HepG2 (cell line): ENCODE data around the gene FHIT. TPM values are rescaled to one million over a fixed set of nuclear protein-coding genes. Genes with fewer than 3 reads are reported as not detected.

Source experiments
- ATAC-seq: fragments of 200-7000 bp; cut with Tn5 transposase; 3 replicates; pipeline ENCODE4 v1.9.1; 2020; ENCODE audit warnings: mild to moderate bottlenecking, moderate library complexity
- BruUV-seq: library from RNA; stranded (reverse); fragments of 400-500 nt; replicated peaks from 2 replicates; lab custom pipeline; 2021; lab: Mats Ljungman, UMichigan
- CTCF ChIA-PET: fragments of 300-600 bp; formaldehyde crosslinking; extraction: SDS; loops from one replicate; lab custom pipeline; 2021; ENCODE audit warnings: low total read pairs, inconsistent platforms, low intra/inter-chr PET ratio; lab: Yijun Ruan, JAX
- POLR2A ChIA-PET: fragments of 350-600 bp; sonication (Branson Sonifier 250); formaldehyde crosslinking; loops from one replicate; lab custom pipeline; 2020; ENCODE audit warnings: antibody characterized with exemption, inconsistent platforms; lab: Yijun Ruan, JAX
- DNase-seq: peaks from one replicate; pipeline ENCODE4 v3.0.0-alpha.2; 2015; ENCODE audit warnings: low spot score
- FAIRE-seq: peaks from 3 replicates; lab custom pipeline; 2011; peaks lifted over from hg19 to GRCh38; lab: Jason Lieb, UNC
- H2AFZ ChIP-seq: one replicate; pipeline ENCODE4 v1.6.1; 2011; ENCODE audit warnings: low read length, inconsistent platforms
- H3K27ac ChIP-seq: fragments of 300-600 bp; 3 replicates; pipeline ENCODE4 v1.8.0; 2011; ENCODE audit warnings: mixed run types, mild to moderate bottlenecking, mixed read lengths, low read length, inconsistent platforms; ENCODE audit not compliant: insufficient read depth; ENCODE audit errors: extremely low read length
- H3K27me3 ChIP-seq, 2 experiments: fragments of 200-600 bp in 1 of 2; 2 replicates in 1 of 2; 3 replicates in 1 of 2; pipeline versions ENCODE4 v1.6.0 to v1.8.0; 2011; ENCODE audit warnings: low read length in 2 of 2, mild to moderate bottlenecking in 2 of 2, moderate library complexity in 2 of 2, inconsistent platforms in 1 of 2; ENCODE audit not compliant: insufficient read depth in 2 of 2, control insufficient read depth in 1 of 2
- H3K36me3 ChIP-seq, 2 experiments: fragments of 200-600 bp in 1 of 2; replicated peaks in 1 of 2; 2 replicates in 1 of 2; 3 replicates in 1 of 2; pipeline versions ENCODE4 v1.5.1 to v1.8.0; 2011; ENCODE audit warnings: low read length in 2 of 2, inconsistent platforms in 1 of 2; ENCODE audit not compliant: insufficient read depth in 2 of 2, control insufficient read depth in 1 of 2
- H3K4me1 ChIP-seq: 2 replicates; pipeline ENCODE4 v1.5.1; 2012; ENCODE audit warnings: low read length, inconsistent platforms; ENCODE audit not compliant: insufficient read depth
- H3K4me2 ChIP-seq: 2 replicates; pipeline ENCODE4 v1.6.0; 2011; ENCODE audit warnings: low read depth, low read length, inconsistent platforms
- H3K4me3 ChIP-seq, 3 experiments: fragments of 200-600 bp in 1 of 3; sonication (generic), shearing (Covaris generic) in 1 of 3; replicated peaks in 1 of 3; 2 replicates each; pipeline ENCODE4 v1.5.1; 2011 to 2016; ENCODE audit warnings: low read length in 3 of 3, inconsistent platforms in 2 of 3, low read depth in 2 of 3, mild to moderate bottlenecking in 2 of 3, control low read depth in 1 of 3, mixed read lengths in 1 of 3; ENCODE audit not compliant: insufficient read depth in 1 of 3
- H3K79me2 ChIP-seq: one replicate; pipeline ENCODE4 v1.6.1; 2011; ENCODE audit warnings: low read length, inconsistent platforms; ENCODE audit not compliant: insufficient read depth
- H3K9ac ChIP-seq: 2 replicates; pipeline ENCODE4 v1.6.0; 2011; ENCODE audit warnings: mild to moderate bottlenecking, low read depth, low read length, inconsistent platforms; ENCODE audit not compliant: insufficient read depth
- H3K9me3 ChIP-seq: 2 replicates; pipeline ENCODE4 v1.5.1; 2012; ENCODE audit warnings: mild to moderate bottlenecking, low read length
- H4K20me1 ChIP-seq: 2 replicates; pipeline ENCODE4 v1.6.0; 2011; ENCODE audit warnings: inconsistent platforms, mild to moderate bottlenecking, low read length, moderate library complexity; ENCODE audit not compliant: insufficient read depth
- BORCS8-MEF2B ChIP-seq: sonication (generic); formaldehyde crosslinking; IDR thresholded peaks from 2 replicates; pipeline ENCODE4 v1.8.0; 2022; ENCODE audit warnings: mild to moderate bottlenecking, missing genetic modification reagents
- FOXK1 ChIP-seq: sonication (generic); formaldehyde crosslinking; IDR thresholded peaks from 2 replicates; pipeline ENCODE4 v1.4.0; 2020; ENCODE audit warnings: low read depth, missing genetic modification reagents, borderline replicate concordance
- HINFP ChIP-seq: sonication (generic); formaldehyde crosslinking; IDR thresholded peaks from 2 replicates; pipeline ENCODE4 v1.4.0; 2020; ENCODE audit warnings: low read depth, mild to moderate bottlenecking, missing genetic modification reagents
- KMT2A ChIP-seq: sonication (generic); formaldehyde crosslinking; IDR thresholded peaks from 2 replicates; pipeline ENCODE4 v1.4.0; 2020; ENCODE audit warnings: missing genetic modification reagents
- ZC3H13 ChIP-seq: sonication (generic); formaldehyde crosslinking; IDR thresholded peaks from 2 replicates; pipeline ENCODE4 v1.8.1; 2023; ENCODE audit warnings: mild to moderate bottlenecking, missing genetic modification reagents, moderate library complexity
- ZFP41 ChIP-seq: sonication (generic); formaldehyde crosslinking; IDR thresholded peaks from 2 replicates; pipeline ENCODE4 v1.4.0; 2020; ENCODE audit warnings: mild to moderate bottlenecking, missing genetic modification reagents, borderline replicate concordance
- ZHX2 ChIP-seq, 2 experiments: sonication (generic) in 1 of 2; formaldehyde crosslinking in 1 of 2; IDR thresholded peaks; 2 replicates each; pipeline versions ENCODE4 v1.6.1 to v1.9.0; 2014 to 2022; ENCODE audit warnings: antibody characterized with exemption in 1 of 2, borderline replicate concordance in 1 of 2, inconsistent platforms in 1 of 2, low read depth in 1 of 2, missing genetic modification reagents in 1 of 2
- ZNF143 ChIP-seq: sonication (generic); formaldehyde crosslinking; IDR thresholded peaks from 2 replicates; pipeline ENCODE4 v1.4.0; 2020; ENCODE audit warnings: missing genetic modification reagents
- ZSCAN25 ChIP-seq: sonication (generic); formaldehyde crosslinking; IDR thresholded peaks from 2 replicates; pipeline ENCODE4 v1.8.0; 2022; ENCODE audit warnings: mild to moderate bottlenecking, missing genetic modification reagents
- WGBS: methylation state at CpG from one replicate; pipeline ENCODE4 v1.1.6; 2017; ENCODE audit warnings: low lambda C conversion rate; 5-methylcytosine and 5-hydroxymethylcytosine counted together
- in situ Hi-C: cut with HindIII; loops from 2 replicates; pipeline ENCODE4 v1.10.0; 2017; ENCODE audit warnings: low pct_unique_long_range_greater_than_20kb; ENCODE audit not compliant: extremely low pct_ligation_motif_present
- intact Hi-C: fragments of 100-400 bp; cut with micrococcal nuclease; formaldehyde crosslinking; loops from one replicate; pipeline ENCODE4 v1.10.0; 2022; ENCODE audit not compliant: unreplicated experiment
- polyA plus RNA-seq, 8 experiments: library from polyadenylated mRNA; depleted of rRNA in 3 of 8; stranded (reverse) in 7 of 8; unstranded in 1 of 8; fragments of >200 nt; fragmentation: Illumina TruSeq in 4 of 8; extraction: Trizol in 4 of 8; gene quantifications; 2 replicates each; pipeline versions ENCODE4 v1.2.1 to v1.2.3, GENCODE V29; 2011 to 2016; ENCODE audit warnings: low read depth in 4 of 8, missing spikeins in 1 of 8, mixed read lengths in 1 of 8; ENCODE audit not compliant: insufficient read depth in 1 of 8
- total RNA-seq, 5 experiments: library from RNA; depleted of rRNA; stranded (reverse); fragments of >200 nt; fragmentation: Illumina TruSeq; extraction: Trizol; gene quantifications; 2 replicates each; pipeline ENCODE4 v1.2.3, GENCODE V29; 2016; ENCODE audit warnings: low read depth in 1 of 5

The FHIT gene
- total and polyA plus RNA-seq, 2 of the 13 experiments (the other 11 are each of a cell fraction or from before 2014, with no cell fraction given): 4.0 to 4.6 TPM

GRCh38 chr3:59775106-59775505 is 1476.1 kb downstream of the FHIT start:
- no peak for TF ChIP-seq ZSCAN25 (CRISPR knock-in tag)
- no peak for ATAC-seq
- in situ Hi-C loops: no loop called here

GRCh38 chr3:59774634-59775033 is 1476.6 kb downstream of the FHIT start:
- Histone ChIP-seq H3K9me3 (no peaks in the 10 kb centered on the region), H3K4me3 (no peak overlapping the region), H3K27me3 (peaks cover 0 to 3% of the 10 kb centered on the region in 2 experiments; a peak in 1 of 5 replicates), H3K9ac (no peak overlapping the region), H3K4me2 (no peak overlapping the region), H3K36me3 (no peaks in the 10 kb centered on the region), H3K79me2 (no peaks in the 10 kb centered on the region), H2AFZ (no peak overlapping the region), H4K20me1 (no peaks in the 10 kb centered on the region), H3K27ac (no peak overlapping the region), H3K4me1 (no peaks in the 10 kb centered on the region)
- in situ Hi-C loops (no loop called here), intact Hi-C loops (no loop called here)
- CTCF ChIA-PET: no interaction called here
- DNase-seq: no peak
- POLR2A ChIA-PET: no interaction called here
- WGBS: 56% methylated on average over 6 of the region's 6 CpGs
- no peak for ATAC-seq
- FAIRE-seq: no peak
- BruUV-seq: no TSS peak
- no peak for TF ChIP-seq KMT2A
- TF ChIP-seq ZNF143 (CRISPR knock-in tag): no peak
- TF ChIP-seq ZFP41 (CRISPR knock-in tag): no peak
- TF ChIP-seq ZC3H13 (CRISPR knock-in tag): no peak
- TF ChIP-seq HINFP (CRISPR knock-in tag): no peak
- no peak for TF ChIP-seq FOXK1 (CRISPR knock-in tag)
- no peak for TF ChIP-seq BORCS8-MEF2B (CRISPR knock-in tag)
- no peak for TF ChIP-seq ZHX2 (IDR thresholded peaks at IDR 0.05; ENCODE audit: low read depth)
- no peak for TF ChIP-seq ZHX2 (CRISPR knock-in tag; IDR thresholded peaks at IDR 0.05; ENCODE audit: borderline replicate concordance)

More at GRCh38 chr3:59775106-59775505, 1476.1 kb downstream of the FHIT start:
- no peak overlapping the region for H2AFZ ChIP-seq
- DNase-seq (no peak), FAIRE-seq (no peak)
- H3K4me2 ChIP-seq: no peak overlapping the region
- no peaks in the 10 kb centered on the region for H3K4me1 ChIP-seq
- CTCF ChIA-PET: no interaction called here
- no peaks in the 10 kb centered on the region for H3K9me3 ChIP-seq
- H3K36me3 ChIP-seq: no peaks in the 10 kb centered on the region
- intact Hi-C loops: no loop called here
- no peak overlapping the region for H3K4me3 ChIP-seq
- POLR2A ChIA-PET: no interaction called here
- H4K20me1 ChIP-seq: no peaks in the 10 kb centered on the region
- peaks cover 0 to 3% of the 10 kb centered on the region in 2 experiments; a peak in 1 of 5 replicates for H3K27me3 ChIP-seq
- 37% methylated on average over 6 of the region's 6 CpGs for WGBS
- no peaks in the 10 kb centered on the region for H3K79me2 ChIP-seq
- H3K27ac ChIP-seq: no peak overlapping the region
- no peak overlapping the region for H3K9ac ChIP-seq
- BruUV-seq: no TSS peak
